Common myeloid progenitor, CD34-positive (primary cell): ENCODE measurements around the gene ATG2A.

Source experiments
- CTCF ChIA-PET: fragments of 350-600 bp; sonication (Branson Sonifier 250); formaldehyde crosslinking; loops from one replicate; lab custom pipeline; 2021; ENCODE audit warnings: antibody characterized with exemption; lab: Charles Lee
- POLR2A ChIA-PET: fragments of 350-600 bp; sonication (Branson Sonifier 250); formaldehyde crosslinking; loops from one replicate; lab custom pipeline; 2021; ENCODE audit warnings: antibody characterized with exemption; lab: Charles Lee
- DNase-seq, 3 donors: peaks; one replicate each; pipeline versions ENCODE4 v3.0.0 to v3.0.0-alpha.2; 2013
- H3K27ac ChIP-seq, 2 experiments: 1 replicate in 1 of 2; 2 replicates in 1 of 2; pipeline ENCODE4 v1.7.0; 2013; ENCODE audit warnings: inconsistent platforms in 2 of 2, low read length in 2 of 2, mild to moderate bottlenecking in 2 of 2, low read depth in 1 of 2, moderate library complexity in 1 of 2; ENCODE audit not compliant: severe bottlenecking in 2 of 2, insufficient read depth in 1 of 2, poor library complexity in 1 of 2
- H3K27me3 ChIP-seq, 5 experiments: replicated peaks in 2 of 5; 1 replicate in 3 of 5; 2 replicates in 2 of 5; pipeline versions ENCODE4 v1.6.1 to v1.7.0; 2013; ENCODE audit warnings: low read length in 4 of 5, mild to moderate bottlenecking in 2 of 5, moderate library complexity in 2 of 5, inconsistent platforms in 1 of 5; ENCODE audit not compliant: insufficient read depth in 5 of 5, control insufficient read depth in 4 of 5
- H3K36me3 ChIP-seq, 4 experiments: 1 replicate in 2 of 4; 2 replicates in 2 of 4; pipeline versions ENCODE4 v1.6.1 to v1.7.0; 2013; ENCODE audit warnings: low read length in 3 of 4, control low read depth in 1 of 4, mild to moderate bottlenecking in 1 of 4; ENCODE audit not compliant: control insufficient read depth in 4 of 4, insufficient read depth in 4 of 4
- H3K4me1 ChIP-seq, 4 experiments: 1 replicate in 3 of 4; 2 replicates in 1 of 4; pipeline versions ENCODE4 v1.6.1 to v1.7.1; 2013; ENCODE audit warnings: low read length in 3 of 4, mild to moderate bottlenecking in 3 of 4, control low read depth in 1 of 4, inconsistent platforms in 1 of 4, moderate library complexity in 1 of 4; ENCODE audit not compliant: control insufficient read depth in 4 of 4, insufficient read depth in 4 of 4; ENCODE audit errors: control extremely low read depth in 1 of 4
- H3K4me3 ChIP-seq, 7 experiments: 1 replicate in 4 of 7; 2 replicates in 3 of 7; pipeline versions ENCODE4 v1.5.1 to v1.7.0; 2013; ENCODE audit warnings: mild to moderate bottlenecking in 7 of 7, low read length in 6 of 7, moderate library complexity in 6 of 7, inconsistent platforms in 2 of 7, low read depth in 2 of 7, control low read depth in 1 of 7; ENCODE audit not compliant: insufficient read depth in 4 of 7, control insufficient read depth in 1 of 7; ENCODE audit errors: extremely low read depth in 1 of 7
- H3K9me3 ChIP-seq, 5 experiments: 1 replicate in 4 of 5; 2 replicates in 1 of 5; pipeline versions ENCODE4 v1.6.1 to v1.7.1; 2013; ENCODE audit warnings: low read length in 4 of 5, mild to moderate bottlenecking in 2 of 5, inconsistent platforms in 1 of 5, low read depth in 1 of 5, moderate library complexity in 1 of 5; ENCODE audit not compliant: control insufficient read depth in 4 of 5, insufficient read depth in 2 of 5; ENCODE audit errors: control extremely low read depth in 1 of 5
- whole genome bisulfite sequencing: methylation state at CpG from one replicate; pipeline ENCODE4 v1.1.5; 2013; ENCODE audit not compliant: insufficient coverage; 5-methylcytosine and 5-hydroxymethylcytosine counted together

ATG2A gene

GRCh38 chr11:64878223-64878493 is 38.9 kb downstream of the ATG2A start:
- Histone ChIP-seq H3K36me3 (peaks cover 0 to 20% (median 11%) of the 10 kb centered on the region in 4 experiments), H3K4me3 (peak overlapping the region; percentile 72 to 95 (median 90)), H3K27ac (peak overlapping the region in 1 of 2 experiments; percentile 68), H3K9me3 (no peaks in the 10 kb centered on the region), H3K27me3 (no peaks in the 10 kb centered on the region), H3K4me1 (peaks cover 18 to 54% (median 51%) of the 10 kb centered on the region in 4 experiments)
- POLR2A ChIA-PET: interaction anchor here (0.5 to 2.4 kb wide), 15 partner anchors 8 to 621 kb away, joined by 3 to 16 read pairs (median 5); partner anchors contain the start of genes MALAT1 and ZNHIT2
- peak; percentile 51 to 87 (median 82) for DNase-seq
- CTCF ChIA-PET: interaction anchor here (1.5 to 36.3 kb wide), 5 partner anchors 10 to 24 kb away, joined by 6 to 1071 read pairs (median 6); partner anchors contain the start of gene CDC42BPG
- 0% methylated on average over 21 of the region's 21 CpGs for WGBS

GRCh38 chr11:64877390-64878222 is 39.4 kb downstream of the ATG2A start:
- CTCF ChIA-PET: interaction anchor here (1.0 to 36.3 kb wide), 6 partner anchors 11 to 23 kb away, joined by 3 to 1071 read pairs (median 6); partner anchors contain the start of gene CDC42BPG
- Histone ChIP-seq H3K9me3 (no peaks in the 10 kb centered on the region), H3K27me3 (no peaks in the 10 kb centered on the region), H3K4me1 (peaks cover 18 to 54% (median 51%) of the 10 kb centered on the region in 4 experiments), H3K27ac (peak overlapping the region in 1 of 2 experiments; percentile 68), H3K4me3 (peak overlapping the region; percentile 72 to 95 (median 90)), H3K36me3 (peaks cover 0 to 26% (median 15%) of the 10 kb centered on the region in 4 experiments)
- WGBS: 0% methylated on average over 36 of the region's 41 CpGs
- no peak for DNase-seq
- POLR2A ChIA-PET: interaction anchor here (0.5 to 2.4 kb wide), 15 partner anchors 8 to 621 kb away, joined by 3 to 16 read pairs (median 5); partner anchors contain the start of genes MALAT1 and ZNHIT2

- peak overlapping the region in 1 of 2 experiments; percentile 68 for H3K27ac ChIP-seq
- DNase-seq: no peak
- no peaks in the 10 kb centered on the region for H3K27me3 ChIP-seq
- CTCF ChIA-PET: interaction anchor here (1.0 to 36.3 kb wide), 5 partner anchors 11 to 23 kb away, joined by 3 to 1071 read pairs (median 6); partner anchors contain the start of gene CDC42BPG
- H3K9me3 ChIP-seq: no peaks in the 10 kb centered on the region
- peaks cover 18 to 55% (median 52%) of the 10 kb centered on the region in 4 experiments for H3K4me1 ChIP-seq
- POLR2A ChIA-PET: interaction anchor here (0.7 to 2.4 kb wide), 5 partner anchors 13 to 295 kb away, joined by 3 to 16 read pairs (median 4); no protein-coding TSS in a partner anchor
- peak overlapping the region in 6 of 7 experiments; percentile 81 to 95 (median 90) for H3K4me3 ChIP-seq
- WGBS: 80% methylated on average over 14 of the region's 14 CpGs
- peaks cover 0 to 29% (median 16%) of the 10 kb centered on the region in 4 experiments for H3K36me3 ChIP-seq
Observed at GRCh38 chr11:64876835-64877341, 40.1 kb downstream of the ATG2A start.

GRCh38 chr11:64876229-64876750 is 40.7 kb downstream of the ATG2A start:
- ChIA-PET POLR2A (interaction anchor here (1.1 to 1.6 kb wide), 2 partner anchors 12 to 296 kb away, joined by 3 to 4 read pairs; no protein-coding TSS in a partner anchor), CTCF (interaction anchor here (1.0 to 36.3 kb wide), 5 partner anchors 12 to 22 kb away, joined by 3 to 1071 read pairs (median 6); partner anchors contain the start of gene CDC42BPG)
- no peak overlapping the region for H3K27ac ChIP-seq
- H3K36me3 ChIP-seq: peaks cover 0 to 35% (median 18%) of the 10 kb centered on the region in 4 experiments
- H3K4me3 ChIP-seq: peak overlapping the region in 5 of 7 experiments; percentile 4 to 93 (median 90)
- no peaks in the 10 kb centered on the region for H3K9me3 ChIP-seq
- WGBS: 86% methylated on average over 9 of the region's 11 CpGs
- H3K27me3 ChIP-seq: no peaks in the 10 kb centered on the region
- no peak for DNase-seq
- peaks cover 18 to 61% (median 58%) of the 10 kb centered on the region in 4 experiments for H3K4me1 ChIP-seq

DNA sequence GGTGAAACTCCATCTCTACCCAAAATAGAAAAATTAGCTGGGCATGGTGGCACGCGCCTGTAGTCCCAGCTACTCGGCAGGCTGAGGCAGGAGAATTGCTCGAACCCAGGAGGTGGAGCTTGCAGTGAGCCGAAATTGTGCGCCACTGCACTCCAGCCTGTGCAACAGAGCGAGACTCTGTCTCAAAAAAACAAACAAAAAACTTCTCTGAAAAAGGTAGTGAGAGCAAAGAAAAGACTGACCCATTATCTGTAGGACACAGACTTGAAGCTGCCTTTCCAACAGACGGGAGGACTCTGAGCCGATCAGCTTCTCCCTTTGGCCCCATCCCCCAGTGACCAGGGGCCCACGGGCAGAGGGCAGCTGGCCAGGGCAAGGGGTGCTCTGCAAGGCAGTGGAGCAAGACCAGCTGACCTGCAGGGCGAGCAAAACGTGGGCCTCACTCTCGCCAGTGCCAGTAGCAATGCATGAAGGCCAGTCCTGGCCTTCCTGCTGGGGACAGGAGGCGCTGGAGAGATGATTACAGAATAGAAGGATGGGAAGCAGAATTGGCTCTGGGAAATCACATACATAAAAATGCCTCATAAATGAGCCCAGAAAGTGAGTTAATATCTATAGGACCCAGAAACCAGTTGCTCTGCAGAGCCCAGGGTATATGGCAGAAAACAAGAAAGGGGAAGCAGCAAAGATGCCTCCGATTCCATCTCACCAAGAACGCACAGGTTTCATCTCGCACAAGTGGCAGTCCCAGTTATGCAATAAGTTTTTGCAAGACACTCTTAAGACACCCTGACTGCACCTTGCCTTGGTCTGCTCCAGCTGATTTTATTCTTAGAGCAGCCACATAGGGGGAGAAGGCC is 41.4 kb downstream of the ATG2A start:
- peak overlapping the region in 4 of 7 experiments; percentile 5 to 93 (median 62) for H3K4me3 ChIP-seq
- no peaks in the 10 kb centered on the region for H3K27me3 ChIP-seq
- POLR2A ChIA-PET: interaction anchor here (1.6 kb wide), 1 partner anchor 11 kb away, joined by 4 read pairs; no protein-coding TSS in a partner anchor
- CTCF ChIA-PET: interaction anchor here (0.8 to 36.3 kb wide), 5 partner anchors 8 to 22 kb away, joined by 3 to 1071 read pairs (median 6); partner anchors contain the start of gene CDC42BPG
- no peak overlapping the region for H3K27ac ChIP-seq
- no peaks in the 10 kb centered on the region for H3K9me3 ChIP-seq
- WGBS: 94% methylated on average over 15 of the region's 17 CpGs
- peaks cover 0 to 40% (median 18%) of the 10 kb centered on the region in 4 experiments for H3K36me3 ChIP-seq
- peaks cover 15 to 65% (median 60%) of the 10 kb centered on the region in 4 experiments for H3K4me1 ChIP-seq
- DNase-seq: no peak
